CD4-positive, CD25-positive, alpha-beta regulatory T cell (primary cell): Measurements from ENCODE around the gene KCND3. TPM values are rescaled to one million over a fixed set of nuclear protein-coding genes. Genes with fewer than 3 reads are reported as not detected.

ENCODE experiments used
- ATAC-seq, 2 donors: fragments of 150-1000 bp; cut with Tn5 transposase; one replicate each; pipeline ENCODE4 v1.10.0; 2021; ENCODE audit warnings: low read depth in 2 of 2, moderate number of reproducible peaks in 2 of 2, moderate library complexity in 1 of 2
- DNase-seq, 3 donors: peaks; one replicate each; pipeline versions ENCODE4 v3.0.0 to v3.0.0-alpha.2; 2012 to 2022; ENCODE audit warnings: mixed read lengths in 1 of 3
- H3K27ac ChIP-seq: one replicate; pipeline ENCODE4 v1.7.0; 2013; ENCODE audit warnings: mild to moderate bottlenecking, low read length; ENCODE audit not compliant: insufficient read depth, poor library complexity, severe bottlenecking
- H3K27me3 ChIP-seq: one replicate; pipeline ENCODE4 v1.7.0; 2013; ENCODE audit warnings: low read length; ENCODE audit not compliant: control insufficient read depth, insufficient read depth
- H3K36me3 ChIP-seq: one replicate; pipeline ENCODE4 v1.7.0; 2013; ENCODE audit warnings: mild to moderate bottlenecking, low read length, moderate library complexity; ENCODE audit not compliant: control insufficient read depth, insufficient read depth
- H3K4me1 ChIP-seq: 2 replicates; pipeline ENCODE4 v1.7.0; 2013; ENCODE audit warnings: mild to moderate bottlenecking, low read length; ENCODE audit not compliant: insufficient read depth, control insufficient read depth, poor library complexity, severe bottlenecking
- H3K4me3 ChIP-seq: one replicate; pipeline ENCODE4 v1.7.0; 2013; ENCODE audit warnings: low read depth, mild to moderate bottlenecking, low read length, moderate library complexity
- H3K9me3 ChIP-seq, 2 experiments: 1 replicate in 1 of 2; 2 replicates in 1 of 2; pipeline ENCODE4 v1.7.0; 2013; ENCODE audit warnings: low read length in 2 of 2, mild to moderate bottlenecking in 1 of 2, moderate library complexity in 1 of 2; ENCODE audit not compliant: control insufficient read depth in 2 of 2
- H3K27ac Mint-ChIP-seq, 3 donors: one replicate each; pipeline ENCODE4 v1.8.0; 2020 to 2022; ENCODE audit warnings: mild to moderate bottlenecking in 3 of 3, mixed read lengths in 3 of 3, moderate library complexity in 2 of 3
- H3K27me3 Mint-ChIP-seq: one replicate; pipeline ENCODE4 v1.8.0; 2022; ENCODE audit warnings: mild to moderate bottlenecking, mixed read lengths
- H3K36me3 Mint-ChIP-seq: one replicate; pipeline ENCODE4 v1.8.0; 2020; ENCODE audit warnings: mixed read lengths
- H3K4me1 Mint-ChIP-seq, 4 donors: one replicate each; pipeline ENCODE4 v1.8.0; 2020 to 2022; ENCODE audit warnings: mixed read lengths in 4 of 4, mild to moderate bottlenecking in 1 of 4
- H3K4me3 Mint-ChIP-seq, 4 donors: one replicate each; pipeline ENCODE4 v1.8.0; 2020 to 2022; ENCODE audit warnings: mild to moderate bottlenecking in 4 of 4, mixed read lengths in 4 of 4, moderate library complexity in 3 of 4
- H3K9me3 Mint-ChIP-seq, 7 donors: one replicate each; pipeline ENCODE4 v1.8.0; 2020 to 2022; ENCODE audit warnings: mixed read lengths in 7 of 7, mild to moderate bottlenecking in 3 of 7, moderate library complexity in 2 of 7
- polyA plus RNA-seq, 4 donors: library from polyadenylated mRNA; unstranded; fragments of 300-500 nt; fragmentation: Illumina TruSeq; gene quantifications; one replicate each; pipeline ENCODE4 v1.2.3, GENCODE V29; 2021
- total RNA-seq: library from RNA; stranded (reverse); gene quantifications from one replicate; pipeline ENCODE4 v1.2.3, GENCODE V29; 2022

KCND3 gene
- total and polyA plus RNA-seq, 5 donors from 2014 or later: 0.02 to 0.10 (median 0.07) TPM; not detected in 2

- H3K36me3 ChIP-seq: no peaks in the 10 kb centered on the region
- no peaks in the 10 kb centered on the region for H3K4me1 ChIP-seq
- Mint-ChIP-seq H3K36me3 (no peaks in the 10 kb centered on the region), H3K27me3 (peaks cover 27% of the 10 kb centered on the region), H3K9me3 (peaks cover 0 to 5% (median 0%) of the 10 kb centered on the region in 7 donors), H3K27ac (no peak overlapping the region), H3K4me3 (no peak overlapping the region), H3K4me1 (no peaks in the 10 kb centered on the region)
- H3K27me3 ChIP-seq: peaks cover 12% of the 10 kb centered on the region
- no peak for DNase-seq
- H3K27ac ChIP-seq: no peak overlapping the region
- no peak overlapping the region for H3K4me3 ChIP-seq
- no peak for ATAC-seq
- H3K9me3 ChIP-seq: no peaks in the 10 kb centered on the region
Observed at GRCh38 chr1:111822138-111822537, 167.3 kb downstream of the KCND3 start.

- H3K27me3 Mint-ChIP-seq: peaks cover 21% of the 10 kb centered on the region
- DNase-seq (no peak), ATAC-seq (no peak)
- Histone ChIP-seq H3K36me3 (no peaks in the 10 kb centered on the region), H3K27ac (no peak overlapping the region), H3K4me1 (no peaks in the 10 kb centered on the region), H3K9me3 (no peaks in the 10 kb centered on the region), H3K27me3 (peaks cover 9% of the 10 kb centered on the region), H3K4me3 (no peak overlapping the region)
- H3K4me1 Mint-ChIP-seq: no peaks in the 10 kb centered on the region
- no peak overlapping the region for H3K27ac Mint-ChIP-seq
- no peak overlapping the region for H3K4me3 Mint-ChIP-seq
- H3K36me3 Mint-ChIP-seq: no peaks in the 10 kb centered on the region
- peaks cover 0 to 5% (median 0%) of the 10 kb centered on the region in 7 donors for H3K9me3 Mint-ChIP-seq
Observed at GRCh38 chr1:111821121-111821745, 168.2 kb downstream of the KCND3 start.

- H3K9me3 ChIP-seq: no peaks in the 10 kb centered on the region
- Mint-ChIP-seq H3K4me3 (no peak overlapping the region), H3K36me3 (no peaks in the 10 kb centered on the region), H3K9me3 (no peaks in the 10 kb centered on the region), H3K27me3 (peaks cover 26% of the 10 kb centered on the region), H3K4me1 (no peaks in the 10 kb centered on the region), H3K27ac (no peak overlapping the region)
- no peak overlapping the region for H3K4me3 ChIP-seq
- ATAC-seq: no peak
- no peak for DNase-seq
- H3K4me1 ChIP-seq: no peaks in the 10 kb centered on the region
- H3K27ac ChIP-seq: no peak overlapping the region
- no peaks in the 10 kb centered on the region for H3K36me3 ChIP-seq
- peaks cover 9% of the 10 kb centered on the region for H3K27me3 ChIP-seq
Observed at GRCh38 chr1:111819566-111820263, 169.8 kb downstream of the KCND3 start.

GRCh38 chr1:111818546-111818945 lies 170.9 kb downstream of the KCND3 start:
- Mint-ChIP-seq H3K27me3 (peaks cover 23% of the 10 kb centered on the region), H3K36me3 (no peaks in the 10 kb centered on the region), H3K4me3 (no peak overlapping the region), H3K27ac (no peak overlapping the region), H3K9me3 (no peaks in the 10 kb centered on the region), H3K4me1 (no peaks in the 10 kb centered on the region)
- ATAC-seq (no peak), DNase-seq (no peak)
- Histone ChIP-seq H3K27ac (no peak overlapping the region), H3K9me3 (no peaks in the 10 kb centered on the region), H3K27me3 (peaks cover 3% of the 10 kb centered on the region), H3K4me1 (no peaks in the 10 kb centered on the region), H3K4me3 (no peak overlapping the region), H3K36me3 (no peaks in the 10 kb centered on the region)

GRCh38 chr1:111818081-111818480 lies 171.4 kb downstream of the KCND3 start:
- H3K4me3 Mint-ChIP-seq: peak overlapping the region in 1 of 4 donors; percentile 1
- H3K4me3 ChIP-seq: no peak overlapping the region
- peaks cover 2% of the 10 kb centered on the region for H3K27me3 ChIP-seq
- no peaks in the 10 kb centered on the region for H3K9me3 Mint-ChIP-seq
- DNase-seq (no peak), ATAC-seq (no peak)
- H3K4me1 ChIP-seq: no peaks in the 10 kb centered on the region
- H3K36me3 ChIP-seq: no peaks in the 10 kb centered on the region
- H3K4me1 Mint-ChIP-seq: no peaks in the 10 kb centered on the region
- H3K27ac ChIP-seq: no peak overlapping the region
- H3K9me3 ChIP-seq: no peaks in the 10 kb centered on the region
- no peak overlapping the region for H3K27ac Mint-ChIP-seq
- H3K27me3 Mint-ChIP-seq: peaks cover 23% of the 10 kb centered on the region
- no peaks in the 10 kb centered on the region for H3K36me3 Mint-ChIP-seq

GRCh38 chr1:111814642-111815041 lies 174.8 kb downstream of the KCND3 start:
- ATAC-seq (no peak), DNase-seq (no peak)
- Histone ChIP-seq H3K4me1 (no peaks in the 10 kb centered on the region), H3K27me3 (no peaks in the 10 kb centered on the region), H3K9me3 (no peaks in the 10 kb centered on the region), H3K4me3 (no peak overlapping the region), H3K36me3 (no peaks in the 10 kb centered on the region), H3K27ac (no peak overlapping the region)
- Mint-ChIP-seq H3K27me3 (peaks cover 19% of the 10 kb centered on the region), H3K4me3 (no peak overlapping the region), H3K4me1 (no peaks in the 10 kb centered on the region), H3K36me3 (no peaks in the 10 kb centered on the region), H3K27ac (no peak overlapping the region), H3K9me3 (no peaks in the 10 kb centered on the region)

- Mint-ChIP-seq H3K36me3 (no peaks in the 10 kb centered on the region), H3K9me3 (no peaks in the 10 kb centered on the region), H3K27ac (no peak overlapping the region), H3K4me1 (no peaks in the 10 kb centered on the region), H3K27me3 (peaks cover 19% of the 10 kb centered on the region), H3K4me3 (no peak overlapping the region)
- DNase-seq (no peak), ATAC-seq (no peak)
- Histone ChIP-seq H3K27ac (no peak overlapping the region), H3K4me3 (no peak overlapping the region), H3K27me3 (no peaks in the 10 kb centered on the region), H3K9me3 (no peaks in the 10 kb centered on the region), H3K4me1 (no peaks in the 10 kb centered on the region), H3K36me3 (no peaks in the 10 kb centered on the region)
Observed at GRCh38 chr1:111814305-111814628, 175.2 kb downstream of the KCND3 start.
